Kidney epithelial cell (primary cell): ENCODE data around the gene FBXO27. TPM values are rescaled to one million over a fixed set of nuclear protein-coding genes. Genes with fewer than 3 reads are reported as not detected.

Source experiments
- DNase-seq: peaks from one replicate; pipeline ENCODE4 v3.0.0-alpha.2; 2010; ENCODE audit warnings: low read depth
- H3K27me3 ChIP-seq: 2 replicates; pipeline ENCODE4 v1.6.0; 2011; ENCODE audit warnings: low read length; ENCODE audit not compliant: control insufficient read depth, insufficient read depth
- H3K36me3 ChIP-seq: 2 replicates; pipeline ENCODE4 v1.5.1; 2011; ENCODE audit warnings: low read length; ENCODE audit not compliant: control insufficient read depth, insufficient read depth
- H3K4me3 ChIP-seq: 2 replicates; pipeline ENCODE4 v1.5.1; 2011; ENCODE audit warnings: low read depth, mild to moderate bottlenecking, control low read depth, low read length
- CTCF ChIP-seq: IDR thresholded peaks from 2 replicates; pipeline ENCODE4 v1.5.1; 2011; ENCODE audit warnings: mild to moderate bottlenecking, moderate library complexity, low read length, control low read depth, inconsistent platforms; ENCODE audit not compliant: insufficient read depth, poor library complexity, severe bottlenecking
- total RNA-seq: library from RNA; depleted of rRNA; stranded (reverse); fragments of >200 nt; gene quantifications from 2 replicates; pipeline ENCODE4 v1.2.3, GENCODE V29; 2015

The FBXO27 gene, protein sequence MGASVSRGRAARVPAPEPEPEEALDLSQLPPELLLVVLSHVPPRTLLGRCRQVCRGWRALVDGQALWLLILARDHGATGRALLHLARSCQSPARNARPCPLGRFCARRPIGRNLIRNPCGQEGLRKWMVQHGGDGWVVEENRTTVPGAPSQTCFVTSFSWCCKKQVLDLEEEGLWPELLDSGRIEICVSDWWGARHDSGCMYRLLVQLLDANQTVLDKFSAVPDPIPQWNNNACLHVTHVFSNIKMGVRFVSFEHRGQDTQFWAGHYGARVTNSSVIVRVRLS
- total RNA-seq: 3.0 and 6.9 TPM in 2 replicates

DNA sequence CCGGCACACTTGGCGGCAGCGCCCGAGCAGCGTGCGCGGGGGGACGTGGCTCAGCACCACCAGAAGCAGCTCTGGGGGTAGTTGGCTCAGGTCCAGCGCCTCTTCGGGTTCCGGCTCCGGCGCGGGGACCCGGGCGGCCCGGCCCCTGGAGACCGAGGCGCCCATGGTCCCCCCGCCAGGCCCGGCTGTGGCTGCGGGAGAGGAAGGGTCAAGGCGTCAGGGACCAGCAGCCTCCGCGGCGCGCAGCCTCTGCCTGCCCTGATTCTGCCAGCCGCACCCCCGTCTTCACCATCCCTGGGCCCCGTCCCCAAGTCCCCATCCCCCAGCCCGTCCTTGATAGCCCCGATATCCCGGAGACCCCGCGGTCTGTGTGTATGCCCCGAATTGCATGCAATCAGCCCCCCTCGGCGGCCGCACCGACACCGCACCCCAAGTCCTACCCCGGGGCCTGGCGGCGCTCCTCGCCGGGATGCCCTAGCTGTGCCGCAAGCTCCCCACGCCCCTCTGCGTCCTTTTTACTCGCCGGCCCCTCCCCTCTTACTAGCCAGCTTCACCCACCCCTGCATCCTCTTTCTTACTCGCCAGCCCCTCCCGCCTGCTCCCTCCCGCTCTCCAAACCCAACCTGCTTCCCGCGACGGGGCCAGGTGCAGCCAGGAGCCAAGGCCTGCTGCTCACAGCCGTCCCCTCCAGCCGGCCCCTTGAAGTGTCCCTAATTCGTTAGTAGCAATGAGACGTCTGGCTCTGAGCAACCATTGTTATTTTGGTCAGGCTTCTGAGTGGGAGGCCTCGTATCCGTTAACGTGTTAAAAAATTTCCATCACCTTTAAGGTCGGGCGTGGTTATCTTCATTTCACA is at the start of gene FBXO27:
TSS of gene FBXO27 (minus strand) at position 487 of the 856 bp plus-strand sequence. CDS start at position 165, 322 bp downstream.
- H3K27me3 ChIP-seq: no peaks in the 10 kb centered on the region
- H3K4me3 ChIP-seq: peak within 1 kb of the TSS; percentile 62
- TF ChIP-seq CTCF: no peak
- no peak for DNase-seq
- H3K36me3 ChIP-seq: no peaks in the 10 kb centered on the region

DNA sequence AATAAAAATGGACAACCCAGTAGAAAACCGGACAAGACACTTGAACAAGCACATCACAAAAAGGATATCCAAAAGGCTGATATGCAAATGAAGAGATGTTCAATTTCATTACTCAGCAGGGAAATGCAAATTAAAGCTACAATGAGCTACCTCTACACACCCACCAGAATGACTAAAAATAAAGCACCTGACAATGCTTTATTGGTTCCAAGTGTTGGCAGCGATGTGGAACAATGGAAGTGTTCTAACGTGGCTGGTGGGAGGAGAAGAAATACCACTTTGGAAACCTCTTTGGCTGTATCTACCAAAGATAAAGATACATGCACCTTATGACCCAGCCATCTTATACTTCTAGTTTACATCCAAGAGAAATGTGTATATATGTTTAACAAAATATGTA is 48.1 kb upstream of the FBXO27 start:
- peaks cover 22% of the 10 kb centered on the region for H3K27me3 ChIP-seq
- no peak for DNase-seq
- TF ChIP-seq CTCF: no peak

DNA sequence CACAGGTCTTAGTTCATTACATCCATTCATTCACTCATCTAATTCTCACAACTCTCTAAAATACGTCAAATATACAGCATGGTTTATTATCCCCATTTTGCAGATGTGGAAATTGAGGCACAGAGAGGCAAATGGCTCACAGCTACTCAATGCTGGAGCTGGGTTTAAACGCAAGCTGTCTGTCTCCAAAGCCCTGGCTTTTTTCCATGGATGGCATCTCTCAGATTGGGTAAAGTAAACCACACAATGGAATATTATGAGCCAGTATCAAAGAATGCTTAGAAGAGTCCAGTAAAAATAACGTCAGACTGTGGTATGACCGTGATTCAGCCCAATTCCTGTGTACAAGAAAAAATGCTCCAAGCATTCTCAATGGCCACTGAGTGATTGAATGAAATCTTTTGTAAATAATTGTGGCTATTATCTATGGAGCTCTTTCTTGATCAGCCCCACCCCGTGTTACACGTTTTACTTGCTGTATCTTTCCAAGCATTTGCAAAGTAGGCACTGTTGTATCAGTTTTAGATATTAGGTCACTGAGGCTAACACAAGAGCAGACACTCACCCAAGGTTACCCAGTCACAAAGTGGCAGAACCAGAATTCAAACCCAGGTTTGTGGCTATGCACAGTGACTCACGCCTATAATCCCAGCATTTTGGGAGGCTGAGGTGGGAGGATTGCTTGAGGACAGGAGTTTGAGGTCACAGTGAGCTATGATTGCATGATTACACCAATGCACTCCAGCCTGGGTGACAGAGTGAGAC is 46.3 kb upstream of the FBXO27 start:
- TF ChIP-seq CTCF: no peak
- peak; percentile 87 for DNase-seq
- no peak overlapping the region for H3K4me3 ChIP-seq

More for the DNA sequence above, 48.1 kb upstream of the FBXO27 start:
- Histone ChIP-seq H3K36me3 (no peaks in the 10 kb centered on the region), H3K4me3 (no peak overlapping the region)

GRCh38 chr19:39077323-39077722 is 45.0 kb upstream of the FBXO27 start:
- Histone ChIP-seq H3K36me3 (no peaks in the 10 kb centered on the region), H3K4me3 (no peak overlapping the region), H3K27me3 (no peaks in the 10 kb centered on the region)
- DNase-seq: no peak
- TF ChIP-seq CTCF: no peak

More for the DNA sequence above, 46.3 kb upstream of the FBXO27 start:
- Histone ChIP-seq H3K36me3 (no peaks in the 10 kb centered on the region), H3K27me3 (peaks cover 5% of the 10 kb centered on the region)

DNA sequence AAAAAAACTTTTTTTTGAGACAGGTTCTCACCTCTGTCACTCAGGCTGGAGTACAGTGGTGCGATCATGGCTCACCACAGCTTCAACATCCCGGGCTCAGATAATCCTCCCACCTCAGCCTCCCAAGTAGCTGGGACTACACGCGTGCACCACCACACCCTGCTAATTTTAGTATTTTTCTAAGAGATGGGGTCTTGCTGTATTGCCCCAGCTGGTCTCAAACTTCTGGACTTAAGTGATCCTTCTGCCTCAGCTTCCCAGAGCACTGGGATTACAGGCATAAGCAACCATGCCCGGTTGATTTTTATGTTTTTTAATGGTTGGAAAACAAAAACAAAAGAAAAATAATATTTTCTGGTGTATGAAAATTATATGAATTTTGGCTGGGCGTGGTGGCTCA is 42.6 kb upstream of the FBXO27 start:
- H3K4me3 ChIP-seq: no peak overlapping the region
- no peak for DNase-seq
- no peaks in the 10 kb centered on the region for H3K27me3 ChIP-seq
- no peaks in the 10 kb centered on the region for H3K36me3 ChIP-seq
- TF ChIP-seq CTCF: no peak
